IPS-20b (cell line): ENCODE results near the gene MDC1.
"Not testable (repeated sequence)": the region's sequence is repeated elsewhere in the genome, so short reads cannot be mapped to it uniquely, and the experiment has no call there.

Experiments
- H3K27ac ChIP-seq: one replicate; pipeline ENCODE4 v1.5.1; 2013; ENCODE audit warnings: low read length
- H3K27me3 ChIP-seq: 2 replicates; pipeline ENCODE4 v1.6.1; 2013; ENCODE audit warnings: mild to moderate bottlenecking, low read length, inconsistent platforms; ENCODE audit not compliant: insufficient read depth
- H3K36me3 ChIP-seq: 2 replicates; pipeline ENCODE4 v1.6.1; 2013; ENCODE audit warnings: low read depth, mild to moderate bottlenecking, inconsistent platforms, low read length, moderate library complexity; ENCODE audit not compliant: insufficient read depth
- H3K4me1 ChIP-seq: 2 replicates; pipeline ENCODE4 v1.6.1; 2013; ENCODE audit warnings: mild to moderate bottlenecking, control low read depth, inconsistent platforms, low read length, moderate library complexity; ENCODE audit not compliant: insufficient read depth
- H3K4me3 ChIP-seq: 2 replicates; pipeline ENCODE4 v1.5.1; 2013; ENCODE audit warnings: mild to moderate bottlenecking, low read length, inconsistent platforms
- H3K9ac ChIP-seq: 2 replicates; pipeline ENCODE4 v1.6.1; 2013; ENCODE audit warnings: low read depth, mild to moderate bottlenecking, inconsistent platforms, low read length, moderate library complexity
- H3K9me3 ChIP-seq: 2 replicates; pipeline ENCODE4 v1.6.1; 2013; ENCODE audit warnings: mild to moderate bottlenecking, low read depth, low read length, inconsistent platforms; ENCODE audit not compliant: insufficient read depth

The MDC1 gene

DNA sequence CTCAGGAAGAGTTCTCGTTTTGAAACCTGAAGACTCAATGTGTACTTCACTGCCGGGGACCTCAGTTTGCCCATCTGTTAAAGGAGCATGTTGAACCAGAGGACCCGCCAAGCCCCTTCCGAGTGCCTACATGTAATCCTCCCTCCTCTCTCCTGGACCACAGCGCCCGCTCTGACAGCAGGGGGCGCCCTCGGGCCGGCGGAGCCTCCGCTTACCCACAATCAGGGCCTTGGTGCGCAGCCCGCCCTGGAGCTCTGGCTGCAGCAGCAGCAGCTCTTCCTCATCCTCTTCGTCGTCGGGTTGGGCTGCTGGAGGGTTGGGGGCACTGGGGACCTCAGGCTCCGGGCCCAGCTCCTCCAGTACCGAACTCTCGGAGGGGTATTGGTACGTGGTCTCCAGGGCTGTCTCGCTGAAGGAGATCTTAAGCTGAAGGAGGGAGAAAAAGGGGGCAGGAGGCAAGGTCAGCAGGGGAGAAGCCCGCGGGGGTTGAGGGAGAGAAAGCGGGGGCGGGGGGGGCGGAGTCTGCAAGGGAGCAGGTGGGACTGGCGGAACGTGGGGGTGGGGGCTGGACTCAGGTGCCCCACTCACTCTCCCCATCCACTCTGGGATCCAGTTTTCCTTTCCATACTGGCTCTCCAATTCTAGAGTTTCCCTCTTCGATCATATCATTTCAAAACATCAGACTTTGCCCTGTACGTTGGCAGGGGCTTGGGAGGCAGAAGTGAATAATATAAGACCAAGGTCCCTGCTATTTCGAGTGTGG is 37.9 kb downstream of the MDC1 start:
- H3K9ac ChIP-seq = peak overlapping the region; percentile 67; the same call in 1 of the 2 replicates
- H3K4me1 ChIP-seq = peaks cover 26% of the 10 kb centered on the region; the same call in 1 of the 2 replicates
- peak overlapping the region; percentile 39 for H3K27ac ChIP-seq
- H3K36me3 ChIP-seq = peaks cover 23% of the 10 kb centered on the region
- H3K4me3 ChIP-seq = peak overlapping the region; percentile 54; the same call in 1 of the 2 replicates
- H3K27me3 ChIP-seq = no peaks in the 10 kb centered on the region
- no peaks in the 10 kb centered on the region for H3K9me3 ChIP-seq

DNA sequence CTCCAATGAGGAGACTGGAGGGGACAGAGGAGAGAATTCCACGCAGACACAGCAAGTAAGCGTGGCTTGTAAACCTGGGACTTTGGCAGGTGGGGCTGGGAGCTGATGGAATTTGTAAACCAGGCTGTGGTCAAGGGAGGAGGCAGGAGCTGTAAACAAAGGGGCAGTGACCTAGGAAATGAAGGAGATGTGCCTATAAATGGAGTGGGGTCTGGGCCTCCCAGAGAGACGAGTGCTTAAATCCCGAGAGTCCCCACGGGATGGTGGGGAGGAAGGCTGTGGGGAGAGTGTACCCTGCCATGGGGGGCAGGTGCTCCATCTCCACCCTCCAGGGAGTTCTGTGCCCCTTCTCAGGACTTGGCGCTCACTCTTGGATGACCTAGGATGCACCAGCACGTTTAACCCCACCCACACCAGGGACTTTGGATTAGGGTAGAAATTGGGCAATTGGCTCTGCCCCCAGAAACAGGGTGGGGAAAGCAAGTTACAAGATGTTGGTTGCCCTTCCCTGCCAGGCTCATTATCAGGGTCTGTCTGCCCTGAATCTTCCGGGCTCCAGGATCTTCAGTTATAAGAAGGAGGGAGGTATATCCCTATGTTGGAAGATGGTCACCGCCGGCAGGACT is 40.3 kb downstream of the MDC1 start:
- no peaks in the 10 kb centered on the region for H3K9me3 ChIP-seq
- H3K27me3 ChIP-seq = no peaks in the 10 kb centered on the region
- H3K27ac ChIP-seq = no peak overlapping the region
- peaks cover 7% of the 10 kb centered on the region; the same call in 1 of the 2 replicates for H3K4me1 ChIP-seq
- peaks cover 23% of the 10 kb centered on the region for H3K36me3 ChIP-seq
- H3K4me3 ChIP-seq = no peak overlapping the region
- H3K9ac ChIP-seq = no peak overlapping the region

DNA sequence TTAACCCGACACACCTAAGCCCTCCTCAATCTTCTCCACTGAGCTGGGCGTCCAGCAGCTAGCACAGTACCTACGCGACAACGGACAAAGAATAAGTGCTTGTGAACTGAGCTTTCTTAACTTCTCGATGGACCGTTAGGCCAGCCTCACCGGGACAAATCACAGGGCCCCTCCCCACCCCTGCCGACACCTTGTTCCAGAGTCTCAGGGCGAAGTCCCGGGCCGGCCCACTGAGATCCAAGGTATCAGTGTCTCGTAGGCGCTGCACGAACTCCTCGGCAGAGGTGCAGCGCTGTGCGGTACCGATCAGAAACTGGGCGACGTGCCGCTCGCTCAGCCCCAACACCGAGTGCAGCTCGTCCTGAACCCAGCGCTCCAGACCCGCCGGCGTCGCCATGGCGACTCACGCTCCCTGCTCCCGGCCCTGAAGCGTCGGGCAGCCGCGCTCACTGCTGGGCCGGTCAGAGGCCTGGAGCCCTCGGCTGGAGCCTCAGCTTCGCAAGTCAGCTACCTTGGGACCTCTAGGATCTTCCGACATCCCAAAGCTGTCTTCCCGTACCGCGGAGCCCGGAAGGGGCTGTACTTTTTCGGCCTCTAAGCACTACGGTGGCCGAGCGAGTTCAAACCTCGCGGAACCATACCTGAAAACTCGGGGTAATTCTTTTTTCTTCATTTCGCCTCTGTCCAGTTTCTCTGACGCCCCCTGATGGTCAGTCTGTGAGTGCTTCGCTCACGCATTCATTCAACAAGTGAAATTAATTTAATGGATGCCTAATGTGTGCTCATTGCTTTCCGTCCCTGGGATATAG is 44.4 kb downstream of the MDC1 start, which contains the start of gene DHX16:
Gene DHX16 (minus strand): TSS at position 562 of the 809 bp plus-strand sequence. CDS start 165 bp downstream, at position 397.
- H3K4me3 ChIP-seq = peak within 1 kb of the TSS; percentile 96
- H3K36me3 ChIP-seq = peaks cover 35% of the 10 kb centered on the region
- H3K4me1 ChIP-seq = no peaks in the 10 kb centered on the region
- no peaks in the 10 kb centered on the region for H3K9me3 ChIP-seq
- H3K27me3 ChIP-seq = no peaks in the 10 kb centered on the region
- H3K9ac ChIP-seq = peak within 1 kb of the TSS; percentile 85
- H3K27ac ChIP-seq = no peak within 1 kb of the TSS

DNA sequence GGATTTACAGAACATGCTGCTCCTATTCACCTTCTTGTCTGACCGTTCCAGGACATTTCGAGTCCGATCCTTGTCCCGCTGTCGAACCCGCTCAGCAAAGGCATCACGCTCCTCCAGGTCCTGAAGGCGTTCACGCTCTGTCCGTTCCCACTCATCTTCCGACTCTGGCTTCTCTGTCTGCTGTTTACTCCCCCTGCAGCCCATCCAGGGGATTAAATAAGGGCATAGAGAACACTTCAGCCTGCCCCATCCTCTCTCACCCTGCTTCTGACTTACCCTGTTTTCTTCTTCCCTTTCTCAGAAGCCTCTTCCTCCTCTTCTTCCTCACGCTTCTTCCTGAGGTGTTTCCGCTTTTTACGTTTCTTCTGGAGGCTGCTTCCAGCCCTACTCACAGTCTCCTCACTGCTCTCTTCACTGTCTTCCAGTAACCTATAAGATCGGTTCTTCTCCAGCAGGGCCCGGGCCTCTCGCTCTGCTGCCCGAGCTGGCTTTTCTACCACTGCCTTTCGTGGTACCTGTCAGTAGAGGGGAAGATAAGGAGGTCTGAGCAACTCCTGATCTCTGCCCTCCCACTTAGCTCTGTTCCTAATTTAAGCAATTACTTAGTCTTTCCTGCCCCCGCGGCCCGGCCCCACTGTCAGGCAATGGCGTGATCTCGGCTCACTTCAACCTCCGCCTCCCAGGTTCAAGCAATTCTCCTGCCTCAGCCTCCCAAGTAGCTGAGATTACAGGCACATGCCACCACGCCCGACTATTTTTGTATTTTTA is 46.1 kb downstream of the MDC1 start:
- Histone ChIP-seq H3K4me1 (no peaks in the 10 kb centered on the region), H3K9ac (no peak overlapping the region), H3K27me3 (no peaks in the 10 kb centered on the region), H3K36me3 (peaks cover 32% of the 10 kb centered on the region), H3K27ac (no peak overlapping the region), H3K4me3 (no peak overlapping the region), H3K9me3 (no peaks in the 10 kb centered on the region)

DNA sequence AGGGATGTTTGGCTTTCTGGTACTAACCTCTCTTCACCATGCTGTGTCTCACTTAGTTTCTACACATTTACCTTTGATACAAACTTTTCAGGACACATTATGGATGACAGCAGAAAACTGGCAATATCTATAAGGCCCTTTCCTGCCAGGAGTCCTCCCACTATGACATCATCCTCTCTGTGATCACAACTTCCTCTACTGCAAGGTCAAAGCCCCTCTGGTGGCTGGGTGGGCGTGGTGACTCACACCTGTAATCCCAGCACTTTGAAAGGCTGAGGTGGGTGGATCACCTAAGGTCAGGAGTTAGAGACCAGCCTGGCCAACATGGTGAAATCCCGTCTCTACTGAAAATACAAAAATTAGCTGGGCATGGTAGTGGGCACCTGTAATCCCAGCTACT is 50.8 kb downstream of the MDC1 start:
- H3K27ac ChIP-seq, H3K4me3 ChIP-seq, H3K27me3 ChIP-seq, H3K4me1 ChIP-seq, H3K9me3 ChIP-seq, H3K9ac ChIP-seq: not testable (repeated sequence)
- peaks cover 73% of the 10 kb centered on the region for H3K36me3 ChIP-seq

DNA sequence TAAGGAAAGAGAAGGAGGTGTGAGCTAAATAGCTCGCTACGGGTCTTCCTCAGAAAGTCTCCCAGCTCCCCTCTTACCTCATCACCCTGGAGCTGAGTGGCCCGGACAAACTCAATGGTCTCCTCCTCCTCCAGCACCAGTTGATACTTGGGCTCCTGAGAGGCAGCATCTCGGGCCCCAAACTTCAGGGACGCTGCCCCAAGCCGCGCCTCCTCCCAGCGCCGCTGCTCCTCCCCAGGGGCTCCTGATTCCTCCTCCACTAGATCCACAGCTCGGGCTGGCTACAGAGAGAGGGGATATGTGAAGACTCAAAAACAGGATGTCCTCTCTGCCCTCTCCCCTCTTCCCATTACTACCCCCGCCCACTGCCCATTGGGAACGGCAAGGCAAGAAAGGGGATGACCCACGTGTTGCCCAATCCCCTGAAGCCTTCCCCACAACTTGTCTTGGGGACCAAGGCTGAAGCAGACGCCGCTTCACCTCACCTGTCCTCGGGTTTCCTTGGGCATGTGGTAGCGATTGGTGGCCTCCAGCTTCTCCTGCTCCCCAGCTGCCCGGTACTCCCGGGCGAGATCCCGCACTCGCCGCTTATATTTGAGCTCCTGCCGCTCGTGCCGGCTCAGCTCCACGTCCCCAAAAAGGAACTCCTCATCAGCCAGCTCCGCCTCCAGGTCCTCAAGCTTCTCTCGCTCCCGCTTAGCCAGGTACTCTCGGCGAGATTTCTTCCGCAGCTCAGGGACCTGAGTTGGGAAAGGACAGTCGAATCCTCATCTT is 51.9 kb downstream of the MDC1 start:
- no peaks in the 10 kb centered on the region for H3K9me3 ChIP-seq
- peaks cover 73% of the 10 kb centered on the region for H3K36me3 ChIP-seq
- no peak overlapping the region for H3K9ac ChIP-seq
- H3K4me1 ChIP-seq = no peaks in the 10 kb centered on the region
- H3K27ac ChIP-seq = no peak overlapping the region
- H3K4me3 ChIP-seq = no peak overlapping the region
- no peaks in the 10 kb centered on the region for H3K27me3 ChIP-seq

DNA sequence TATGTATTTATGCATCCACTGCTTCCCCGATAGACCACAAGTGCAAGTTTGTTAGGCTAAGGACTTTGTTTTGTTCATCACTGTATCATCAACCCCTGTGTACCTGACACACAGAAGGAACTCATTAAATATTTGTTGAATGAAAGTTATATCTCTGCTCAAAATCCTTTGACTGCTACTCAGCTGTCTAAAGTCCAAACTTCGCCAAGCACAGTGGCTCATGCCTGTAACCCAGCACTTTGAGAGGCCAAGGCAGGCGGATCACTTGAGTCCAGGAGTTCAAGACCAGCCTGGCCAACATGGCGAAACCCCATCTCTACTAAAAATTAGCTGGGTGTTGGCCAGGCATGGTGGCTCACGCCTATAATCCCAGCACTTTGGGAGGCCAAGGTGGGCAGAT is 59.2 kb downstream of the MDC1 start:
- peaks cover 88% of the 10 kb centered on the region for H3K36me3 ChIP-seq
- not testable (repeated sequence) for H3K27ac ChIP-seq, H3K27me3 ChIP-seq, H3K9ac ChIP-seq, H3K9me3 ChIP-seq, H3K4me3 ChIP-seq, H3K4me1 ChIP-seq

DNA sequence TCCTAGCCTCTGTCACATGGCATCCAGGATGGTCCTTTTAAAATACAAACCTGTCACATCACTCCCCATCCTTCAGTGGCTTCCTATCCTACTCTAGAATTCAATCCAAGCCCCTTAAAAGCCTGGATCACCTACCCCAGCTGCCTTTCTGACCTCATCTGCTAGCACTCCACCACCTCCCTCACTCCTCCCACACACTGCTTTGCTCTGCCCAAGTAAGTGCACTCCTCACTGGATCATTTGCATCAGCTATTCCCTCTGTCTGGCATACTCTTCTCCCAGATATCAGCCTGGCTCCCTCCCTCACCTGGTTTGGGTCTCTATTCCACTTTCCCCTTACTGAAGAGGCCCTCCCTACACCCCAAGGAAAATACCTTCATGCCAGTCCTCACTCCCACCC is 59.6 kb downstream of the MDC1 start:
- Histone ChIP-seq H3K27ac (no peak overlapping the region), H3K36me3 (peaks cover 88% of the 10 kb centered on the region), H3K9ac (no peak overlapping the region), H3K9me3 (no peaks in the 10 kb centered on the region), H3K4me1 (no peaks in the 10 kb centered on the region), H3K4me3 (no peak overlapping the region), H3K27me3 (no peaks in the 10 kb centered on the region)

DNA sequence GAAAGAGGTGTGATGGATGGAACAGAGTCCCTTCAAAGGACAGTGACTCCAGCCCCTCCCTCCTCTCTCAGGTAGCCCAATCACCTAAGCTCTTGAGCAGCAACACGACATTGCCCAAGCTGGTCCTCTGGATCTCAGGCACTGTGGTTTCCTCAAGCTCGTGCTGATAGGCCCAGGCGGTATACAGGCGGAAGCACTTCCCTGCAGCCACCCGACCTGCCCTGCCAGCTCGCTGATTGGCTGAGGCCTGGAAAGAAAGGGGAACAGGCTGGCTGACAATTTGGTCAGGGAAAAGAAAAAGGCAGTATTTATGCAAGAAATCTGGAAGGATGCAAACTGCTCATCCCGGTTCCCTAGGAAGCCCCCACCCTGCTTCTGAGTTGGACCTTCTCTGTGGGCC is 60.6 kb downstream of the MDC1 start:
- H3K27ac ChIP-seq = no peak overlapping the region
- no peak overlapping the region for H3K9ac ChIP-seq
- H3K36me3 ChIP-seq = peaks cover 88% of the 10 kb centered on the region
- no peak overlapping the region for H3K4me3 ChIP-seq
- no peaks in the 10 kb centered on the region for H3K27me3 ChIP-seq
- no peaks in the 10 kb centered on the region for H3K4me1 ChIP-seq
- no peaks in the 10 kb centered on the region for H3K9me3 ChIP-seq

DNA sequence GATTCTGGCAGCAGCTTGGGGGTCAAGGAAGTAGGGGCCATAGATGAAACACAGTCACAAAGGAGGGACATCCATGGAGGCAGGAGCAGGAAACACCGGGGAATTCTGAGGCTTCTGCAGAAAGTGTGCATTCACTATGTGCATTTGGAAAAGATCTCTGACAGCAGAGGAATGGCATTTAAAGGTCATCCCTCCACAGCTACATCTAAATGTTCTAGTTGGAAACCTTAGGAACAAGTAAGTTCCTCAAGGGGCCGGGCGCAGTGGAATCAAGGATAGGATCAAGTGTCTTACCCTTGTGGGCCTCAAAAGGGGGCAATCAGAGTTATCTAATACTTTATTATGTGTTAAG is 61.4 kb downstream of the MDC1 start:
- H3K9me3 ChIP-seq = no peaks in the 10 kb centered on the region
- no peaks in the 10 kb centered on the region for H3K4me1 ChIP-seq
- no peak overlapping the region for H3K9ac ChIP-seq
- H3K27me3 ChIP-seq = no peaks in the 10 kb centered on the region
- H3K36me3 ChIP-seq = peaks cover 92% of the 10 kb centered on the region
- no peak overlapping the region for H3K4me3 ChIP-seq
- H3K27ac ChIP-seq = no peak overlapping the region
